H1 (cell line): ENCODE measurements around the gene MMP27. TPM values are rescaled to one million over a fixed set of nuclear protein-coding genes. Genes with fewer than 3 reads are reported as not detected.

Experiments used
- CTCF ChIA-PET: fragments of 300-600 bp; sonication (Branson Sonifier 250); formaldehyde crosslinking; loops from one replicate; lab custom pipeline; 2021; ENCODE audit not compliant: partially characterized antibody; lab: Charles Lee
- POLR2A ChIA-PET: fragments of 300-600 bp; sonication (Branson Sonifier 250); formaldehyde crosslinking; loops from one replicate; lab custom pipeline; 2021; ENCODE audit warnings: inconsistent platforms; ENCODE audit not compliant: partially characterized antibody; lab: Charles Lee
- DNase-seq, 2 experiments: peaks; one replicate each; pipeline versions ENCODE4 v3.0.0 to v3.0.0-alpha.2; 2010 to 2022; ENCODE audit warnings: low spot score in 2 of 2, low read depth in 1 of 2, mixed read lengths in 1 of 2
- FAIRE-seq: peaks from 2 replicates; lab custom pipeline; 2011; peaks lifted over from hg19 to GRCh38; lab: Jason Lieb, UNC
- H2AFZ ChIP-seq: 2 replicates; pipeline ENCODE4 v1.8.1; 2012; ENCODE audit warnings: low read length, inconsistent platforms
- H2AK5ac ChIP-seq: 2 replicates; pipeline ENCODE4 v1.6.1; 2013; ENCODE audit warnings: low read depth, low read length
- H2BK120ac ChIP-seq: replicated peaks from 2 replicates; pipeline ENCODE3; 2013; ENCODE audit warnings: low read depth, low read length, inconsistent platforms
- H2BK12ac ChIP-seq: 2 replicates; pipeline ENCODE4 v1.6.1; 2013; ENCODE audit warnings: low read depth, low read length
- H2BK15ac ChIP-seq: 2 replicates; pipeline ENCODE4 v1.6.1; 2013; ENCODE audit warnings: low read length
- H2BK20ac ChIP-seq: 2 replicates; pipeline ENCODE4 v1.6.1; 2013; ENCODE audit warnings: low read length
- H2BK5ac ChIP-seq: 2 replicates; pipeline ENCODE4 v1.6.1; 2013; ENCODE audit warnings: low read depth, low read length
- H3K14ac ChIP-seq: 2 replicates; pipeline ENCODE4 v1.6.1; 2013; ENCODE audit warnings: inconsistent platforms; ENCODE audit not compliant: insufficient read length
- H3K18ac ChIP-seq: 2 replicates; pipeline ENCODE4 v1.6.1; 2013; ENCODE audit warnings: low read length; ENCODE audit errors: extremely low read depth
- H3K23ac ChIP-seq: 2 replicates; pipeline ENCODE4 v1.6.1; 2013; ENCODE audit warnings: inconsistent platforms; ENCODE audit not compliant: insufficient read length
- H3K23me2 ChIP-seq: 2 replicates; pipeline ENCODE4 v1.6.1; 2013; ENCODE audit warnings: low read depth, low read length
- H3K27ac ChIP-seq: 2 replicates; pipeline ENCODE4 v1.6.1; 2011; ENCODE audit warnings: low read depth, low read length, inconsistent platforms
- H3K27me3 ChIP-seq, 4 experiments: replicated peaks in 1 of 4; 1 replicate in 1 of 4; 2 replicates in 3 of 4; pipeline versions ENCODE4 v1.6.1 to v1.8.1; 2011 to 2013; ENCODE audit warnings: low read length in 3 of 4, mild to moderate bottlenecking in 3 of 4, inconsistent platforms in 2 of 4, mixed read lengths in 2 of 4, moderate library complexity in 1 of 4; ENCODE audit not compliant: control insufficient read depth in 3 of 4, insufficient read depth in 3 of 4; ENCODE audit errors: extremely low read depth in 1 of 4
- H3K36me3 ChIP-seq, 4 experiments: 2 replicates each; pipeline versions ENCODE4 v1.6.1 to v1.8.1; 2011 to 2013; ENCODE audit warnings: mild to moderate bottlenecking in 4 of 4, low read length in 3 of 4, moderate library complexity in 2 of 4, control low read depth in 1 of 4, inconsistent platforms in 1 of 4; ENCODE audit not compliant: insufficient read depth in 4 of 4, control insufficient read depth in 2 of 4
- H3K4ac ChIP-seq: replicated peaks from 2 replicates; pipeline ENCODE3; 2013; ENCODE audit warnings: low read length, low read depth, mixed read lengths, inconsistent platforms; ENCODE audit not compliant: insufficient read length
- H3K4me1 ChIP-seq, 4 experiments: replicated peaks in 1 of 4; 1 replicate in 1 of 4; 2 replicates in 3 of 4; pipeline versions ENCODE4 v1.6.1 to v1.8.1; 2011 to 2013; ENCODE audit warnings: low read length in 3 of 4, inconsistent platforms in 2 of 4, mixed read lengths in 1 of 4; ENCODE audit not compliant: insufficient read depth in 4 of 4, control insufficient read depth in 3 of 4
- H3K4me2 ChIP-seq, 2 experiments: 2 replicates each; pipeline versions ENCODE4 v1.6.1 to v1.8.1; 2011 to 2013; ENCODE audit warnings: low read depth in 2 of 2, low read length in 2 of 2, control low read depth in 1 of 2, inconsistent platforms in 1 of 2, mild to moderate bottlenecking in 1 of 2; ENCODE audit not compliant: insufficient read depth in 1 of 2
- H3K4me3 ChIP-seq, 4 experiments: fragments of 200-600, 300-600 bp in 1 of 4; sonication (generic), shearing (Covaris generic), sonication (Bioruptor Twin) in 1 of 4; 2 replicates each; pipeline versions ENCODE4 v1.5.1 to v1.8.1; 2011 to 2016; ENCODE audit warnings: low read length in 4 of 4, low read depth in 3 of 4, control low read depth in 2 of 4, inconsistent platforms in 2 of 4, mild to moderate bottlenecking in 2 of 4, mixed read lengths in 1 of 4, moderate library complexity in 1 of 4; ENCODE audit not compliant: insufficient read depth in 2 of 4; ENCODE audit errors: extremely low read depth in 1 of 4
- H3K56ac ChIP-seq: replicated peaks from 2 replicates; pipeline ENCODE3; 2013; ENCODE audit warnings: low read depth, mild to moderate bottlenecking, mixed read lengths, low read length, inconsistent platforms; ENCODE audit not compliant: insufficient read length
- H3K79me1 ChIP-seq: 2 replicates; pipeline ENCODE4 v1.6.1; 2013; ENCODE audit warnings: low read depth, low read length, control low read depth
- H3K79me2 ChIP-seq, 2 experiments: 2 replicates each; pipeline versions ENCODE4 v1.6.1 to v1.8.1; 2012 to 2013; ENCODE audit warnings: low read length in 2 of 2, mild to moderate bottlenecking in 2 of 2, inconsistent platforms in 1 of 2; ENCODE audit not compliant: insufficient read depth in 2 of 2, control insufficient read depth in 1 of 2
- H3K9ac ChIP-seq, 4 experiments: replicated peaks in 1 of 4; 1 replicate in 1 of 4; 2 replicates in 3 of 4; pipeline versions ENCODE4 v1.6.1 to v1.8.1; 2011 to 2013; ENCODE audit warnings: low read depth in 3 of 4, low read length in 3 of 4, control low read depth in 2 of 4, mild to moderate bottlenecking in 2 of 4, moderate library complexity in 2 of 4, inconsistent platforms in 1 of 4; ENCODE audit errors: extremely low read depth in 1 of 4
- H3K9me3 ChIP-seq, 2 experiments: 2 replicates each; pipeline versions ENCODE4 v1.6.1 to v1.8.1; 2012 to 2013; ENCODE audit warnings: mild to moderate bottlenecking in 2 of 2, moderate library complexity in 2 of 2, control low read depth in 1 of 2, inconsistent platforms in 1 of 2, low read depth in 1 of 2, low read length in 1 of 2, mixed read lengths in 1 of 2; ENCODE audit not compliant: insufficient read depth in 2 of 2
- H4K20me1 ChIP-seq, 2 experiments: replicated peaks in 1 of 2; 2 replicates each; pipeline versions ENCODE3 to v1.8.1; 2011 to 2013; ENCODE audit warnings: inconsistent platforms in 2 of 2, low read length in 2 of 2, mild to moderate bottlenecking in 1 of 2; ENCODE audit not compliant: insufficient read depth in 2 of 2, control insufficient read depth in 1 of 2
- H4K5ac ChIP-seq: 2 replicates; pipeline ENCODE4 v1.6.1; 2013; ENCODE audit warnings: low read length, low read depth, mixed read lengths, inconsistent platforms; ENCODE audit not compliant: insufficient read length
- H4K8ac ChIP-seq: 2 replicates; pipeline ENCODE4 v1.8.0; 2013; ENCODE audit warnings: mild to moderate bottlenecking, moderate library complexity, low read length, inconsistent platforms; ENCODE audit not compliant: insufficient read depth; ENCODE audit errors: extremely low read depth
- H4K91ac ChIP-seq: replicated peaks from 2 replicates; pipeline ENCODE3; 2013; ENCODE audit warnings: low read length, mixed read lengths, inconsistent platforms; ENCODE audit not compliant: insufficient read length
- ATF2 ChIP-seq: IDR thresholded peaks from 2 replicates; pipeline ENCODE4 v1.6.1; 2012; ENCODE audit warnings: low read length, inconsistent platforms
- EZH2 ChIP-seq: fragments of 200-600 bp; sonication (generic); IDR thresholded peaks from 2 replicates; pipeline ENCODE4 v1.7.1; 2012; ENCODE audit warnings: low read depth, mild to moderate bottlenecking, moderate library complexity, low read length, inconsistent platforms; ENCODE audit not compliant: severe bottlenecking
- NRF1 ChIP-seq: IDR thresholded peaks from 2 replicates; pipeline ENCODE4 v1.6.1; 2011; ENCODE audit warnings: mild to moderate bottlenecking, low read depth, low read length, improper control_type of control experiment
- RNF2 ChIP-seq: fragments of 200-900, 300-1000 bp; sonication (generic); IDR thresholded peaks from 2 replicates; pipeline ENCODE4 v1.7.1; 2016; ENCODE audit warnings: borderline replicate concordance, low read depth, mild to moderate bottlenecking, antibody characterized with exemption, low read length; ENCODE audit not compliant: poor library complexity, severe bottlenecking; ENCODE audit errors: missing control alignments
- SIN3A ChIP-seq, 2 experiments: IDR thresholded peaks in 1 of 2; conservative IDR thresholded peaks in 1 of 2; 2 replicates each; pipeline ENCODE4 v1.6.1; 2011 to 2012; ENCODE audit warnings: low read length in 2 of 2, improper control_type of control experiment in 1 of 2, low read depth in 1 of 2, mild to moderate bottlenecking in 1 of 2
- SIX5 ChIP-seq: IDR thresholded peaks from 2 replicates; pipeline ENCODE4 v1.6.1; 2011; ENCODE audit warnings: mild to moderate bottlenecking, low read depth, low read length
- WGBS, 2 experiments: shearing (Covaris generic) in 1 of 2; methylation state at CpG; one replicate each; pipeline versions ENCODE4 v1.1.6 to v1.1.7; 2013 to 2015; ENCODE audit warnings: low lambda C conversion rate in 2 of 2, mixed read lengths in 2 of 2, inconsistent platforms in 1 of 2, low coverage in 1 of 2, missing lambda C conversion rate in 1 of 2; ENCODE audit not compliant: insufficient replicate concordance in 2 of 2, insufficient coverage in 1 of 2, insufficient read length in 1 of 2; ENCODE audit errors: extremely low coverage in 1 of 2, missing lambda C conversion rate in 1 of 2; 5-methylcytosine and 5-hydroxymethylcytosine counted together
- polyA plus RNA-seq, 7 experiments: library from polyadenylated mRNA; depleted of rRNA in 3 of 7; stranded (reverse) in 5 of 7; unstranded in 2 of 7; fragments of >200 nt in 5 of 7; fragments of 200-250 nt in 2 of 7; gene quantifications; 1 replicate in 5 of 7; 2 replicates in 1 of 7; 4 replicates in 1 of 7; pipeline versions ENCODE4 v1.2.1 to v1.2.3, GENCODE V29; 2011 to 2013; ENCODE audit warnings: missing spikeins in 2 of 7, mixed read lengths in 2 of 7
- total RNA-seq: library from RNA; stranded (reverse); fragmentation: NEBNext Ultra II Directional; extraction: Animal tissue kit (Norgen Biotek cat#: 25700); gene quantifications from 2 replicates; pipeline ENCODE4 v1.2.1, GENCODE V29; 2021

The MMP27 gene
- total and polyA plus RNA-seq, 2 of the 8 experiments (the other 6 are each of a cell fraction or from before 2014, with no cell fraction given), result not detected

GRCh38 chr11:102678022-102678421, 27.5 kb downstream of the MMP27 start:
- H4K20me1 ChIP-seq, result no peaks in the 10 kb centered on the region
- ChIA-PET POLR2A (no interaction called here), CTCF (interaction anchor here (1.3 to 5.2 kb wide), 3 partner anchors 12 to 351 kb away, joined by 3 to 58 read pairs (median 4); no protein-coding TSS in a partner anchor)
- H3K23ac ChIP-seq, result no peak overlapping the region
- H2BK15ac ChIP-seq, result no peak overlapping the region
- H3K18ac ChIP-seq, result peak overlapping the region; percentile 7; the same call in 1 of the 2 replicates
- no peaks in the 10 kb centered on the region for H3K23me2 ChIP-seq
- no peak overlapping the region for H3K14ac ChIP-seq
- no peak overlapping the region for H3K56ac ChIP-seq
- no peak overlapping the region for H2AFZ ChIP-seq
- no peak overlapping the region for H4K91ac ChIP-seq
- H3K4me3 ChIP-seq, result no peak overlapping the region
- no peak overlapping the region for H3K9ac ChIP-seq
- H3K27ac ChIP-seq, result no peak overlapping the region
- no peak overlapping the region for H2AK5ac ChIP-seq
- H4K5ac ChIP-seq, result no peak overlapping the region
- H3K4me1 ChIP-seq, result peaks cover 0 to 4% (median 1%) of the 10 kb centered on the region in 4 experiments; a peak in 2 of 7 replicates
- H2BK20ac ChIP-seq, result no peak overlapping the region
- DNase-seq, result no peak
- WGBS, 2 experiments, result 87% methylated on average over 2 of the region's 2 CpGs; no CpG with 5 or more reads in 1 of the 2 experiments
- no peak overlapping the region for H3K4me2 ChIP-seq
- no peaks in the 10 kb centered on the region for H3K79me1 ChIP-seq
- H3K27me3 ChIP-seq, result peaks cover 0 to 1% (median 0%) of the 10 kb centered on the region in 4 experiments; a peak in 1 of 7 replicates
- no peak overlapping the region for H2BK120ac ChIP-seq
- no peak overlapping the region for H2BK12ac ChIP-seq
- H2BK5ac ChIP-seq, result no peak overlapping the region
- H3K79me2 ChIP-seq, result no peaks in the 10 kb centered on the region
- H3K4ac ChIP-seq, result no peak overlapping the region
- no peak overlapping the region for H4K8ac ChIP-seq
- H3K9me3 ChIP-seq, result no peaks in the 10 kb centered on the region
- no peak for FAIRE-seq
- no peaks in the 10 kb centered on the region for H3K36me3 ChIP-seq
- TF ChIP-seq RNF2 (no peak), SIN3A (conservative IDR thresholded peaks at IDR 0.05 in 1 of 2, IDR thresholded peaks at IDR 0.05 in 1 of 2; ENCODE audit: low read depth in 1 of 2, low read length in 2 of 2) (no peak), ATF2 (no peak), SIX5 (no peak), NRF1 (no peak), EZH2 (no peak)
- TF ChIP-seq, all 59 proteins: peak for 0
